ENCODE data around the gene MLC1.
A peak's percentile ranks its signal among the peaks of the same experiment; 100 is the strongest.

Gene MLC1

DNA sequence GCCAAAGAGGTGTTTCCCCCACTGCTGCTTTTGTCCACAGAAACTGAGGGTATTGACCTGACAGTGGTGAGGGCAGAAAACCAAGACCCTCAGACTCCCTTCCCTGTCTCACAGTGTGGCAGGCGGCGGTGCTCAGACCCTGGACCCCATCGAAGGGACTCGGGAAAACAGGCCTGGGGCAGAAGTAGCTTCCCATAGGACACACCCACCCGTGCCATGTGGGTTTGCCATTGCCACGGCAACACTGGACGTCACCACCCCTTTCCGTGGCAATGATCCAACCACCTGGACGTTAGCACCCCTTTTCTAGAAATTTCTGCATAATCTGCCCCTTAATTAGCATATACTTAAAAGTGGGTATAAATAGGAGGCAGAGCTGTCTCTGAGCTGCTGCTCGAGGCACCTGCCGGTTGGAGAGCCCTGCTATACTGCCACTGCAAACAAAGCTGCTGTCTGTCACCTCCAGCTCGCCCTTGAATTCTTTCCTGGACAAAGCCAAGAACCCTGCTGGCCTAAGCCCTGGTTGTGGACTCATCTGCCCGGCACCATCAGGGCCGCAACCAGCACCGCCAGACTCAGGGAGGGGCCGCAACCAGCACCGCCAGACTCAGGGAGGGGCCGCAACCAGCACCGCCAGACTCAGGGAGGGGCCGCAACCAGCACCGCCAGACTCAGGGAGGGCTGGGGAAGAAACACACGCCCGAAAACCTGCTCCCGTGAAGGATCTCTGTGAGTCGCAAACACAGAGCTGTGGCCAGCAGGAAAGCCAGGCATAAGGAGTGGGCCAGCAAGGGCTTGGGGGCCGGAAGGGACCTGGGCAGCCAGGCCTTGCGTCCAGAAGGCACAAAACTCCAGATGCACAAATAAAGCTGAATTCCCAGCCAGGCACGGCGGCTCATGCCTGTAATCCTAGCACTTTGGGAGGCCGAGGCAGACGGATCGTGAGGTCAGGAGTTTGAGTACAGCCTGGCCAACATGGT lies 10.4 kb downstream of the MLC1 start:
- no peak for DNase-seq

DNA sequence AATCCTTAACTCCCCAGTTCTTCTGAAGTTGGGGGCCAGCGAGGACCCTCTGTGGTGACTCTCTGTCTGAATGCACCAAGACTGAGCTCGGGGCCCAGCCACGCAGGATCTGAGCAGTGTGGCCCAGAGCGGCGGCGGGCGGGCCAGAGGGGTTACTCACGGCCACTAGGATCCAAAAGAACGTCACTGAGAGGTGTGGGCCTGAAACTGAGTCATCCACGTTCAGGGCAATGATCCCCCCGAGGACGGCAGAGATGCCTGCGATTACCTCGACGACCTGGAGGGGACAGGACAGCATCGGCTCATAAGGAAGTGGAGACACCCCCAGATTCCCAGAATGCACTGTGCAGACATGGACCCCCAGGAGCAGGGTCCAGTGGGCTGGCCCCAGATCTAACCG lies 11.2 kb downstream of the MLC1 start:
- no peak for DNase-seq

DNA sequence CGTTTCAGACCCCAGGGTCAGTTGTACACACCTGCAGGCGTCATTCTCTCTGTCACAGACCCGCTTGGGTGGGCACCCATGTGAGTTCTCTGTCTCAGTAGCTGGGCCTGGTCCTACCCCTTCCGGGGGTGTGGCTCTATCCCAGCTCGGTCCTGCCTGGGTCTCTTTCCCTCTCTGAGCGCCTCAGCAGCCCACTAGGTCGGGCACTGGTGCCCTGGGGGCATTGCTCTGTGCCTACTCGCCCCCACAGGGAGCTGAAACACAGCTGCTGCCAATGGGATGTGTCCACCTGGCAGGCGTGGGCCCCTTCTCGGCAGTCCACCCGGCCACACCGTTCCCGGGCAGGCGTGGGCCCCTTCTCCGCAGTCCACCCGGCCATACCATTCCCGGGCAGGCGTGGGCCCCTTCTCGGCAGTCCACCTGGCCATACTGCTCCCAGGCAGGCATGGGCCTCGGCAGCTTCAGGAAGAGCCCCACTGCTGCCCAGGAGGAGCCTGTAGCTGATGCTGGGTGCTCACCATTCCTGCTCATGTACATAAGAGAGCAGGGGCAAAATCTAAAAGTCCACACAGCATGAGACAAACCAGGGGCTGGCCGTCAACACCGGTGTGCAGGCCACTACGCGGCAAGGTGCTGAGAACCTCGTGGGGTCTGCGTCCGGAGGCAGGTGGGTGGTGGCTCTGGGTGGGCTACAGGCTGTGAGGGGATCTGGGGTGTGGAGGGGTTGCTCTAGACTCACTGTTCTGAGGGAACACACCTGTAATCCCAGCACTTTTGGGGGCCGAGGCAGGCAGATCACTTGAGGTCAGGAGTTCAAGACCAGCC lies 12.3 kb downstream of the MLC1 start:
- no peak for DNase-seq

DNA sequence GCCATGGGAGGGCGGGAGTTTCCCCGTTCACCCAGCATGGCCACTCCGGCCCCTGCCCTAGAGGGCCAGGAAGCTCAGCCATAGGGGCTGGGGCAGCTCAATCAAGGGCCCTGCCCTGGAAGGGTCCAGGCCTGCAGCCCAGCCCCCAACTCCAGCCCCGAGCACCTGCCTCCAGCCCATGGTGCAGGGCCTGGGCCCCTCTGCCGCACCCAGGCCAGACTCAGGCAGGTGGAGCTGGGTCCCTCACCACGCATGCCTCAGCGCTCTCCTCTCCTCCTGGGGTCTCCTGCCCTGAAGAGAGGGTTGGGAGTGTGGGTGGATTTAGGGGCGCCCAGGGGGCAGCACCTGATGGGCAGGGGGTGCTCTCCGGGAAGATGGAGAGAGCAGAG lies 13.1 kb downstream of the MLC1 start:
- DNase-seq = no peak

DNA sequence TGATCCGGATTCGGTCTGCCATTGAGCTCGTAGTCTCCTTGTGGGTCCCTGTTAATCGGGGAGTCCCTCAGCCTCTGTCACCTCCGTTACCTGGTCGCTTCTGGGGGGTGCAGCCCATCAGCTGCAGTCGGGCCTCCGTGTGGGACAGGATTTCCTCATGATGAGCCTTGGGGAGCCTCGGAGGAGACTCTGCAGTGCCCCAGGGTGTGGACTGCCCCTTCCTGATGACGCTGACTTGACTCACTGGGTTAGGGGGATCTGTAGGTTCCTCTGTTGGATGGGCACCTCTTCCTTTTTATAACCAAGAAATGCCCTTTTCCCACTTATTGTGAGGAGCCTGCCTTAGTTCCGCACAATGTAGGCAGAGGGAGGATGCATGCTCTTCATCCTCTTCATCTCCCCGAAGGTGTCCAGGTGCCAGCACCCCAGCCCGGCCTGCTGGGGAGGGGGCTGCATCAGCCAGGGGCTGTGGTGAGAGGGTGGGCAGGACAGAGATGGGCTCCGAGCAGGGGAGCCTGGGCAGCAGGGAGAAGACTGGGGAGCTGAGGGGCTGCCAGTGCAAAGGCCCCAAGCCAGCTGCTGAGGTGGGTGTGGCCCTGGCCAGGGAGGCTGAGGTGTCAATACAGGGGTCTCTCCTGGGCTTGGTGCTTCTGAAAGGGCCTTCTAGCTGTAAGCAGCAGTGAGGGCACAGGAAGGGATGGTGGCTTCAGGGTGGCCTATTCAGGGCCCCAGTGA lies 13.6 kb downstream of the MLC1 start:
- DNase-seq = no peak

GRCh38 chr22:50070366-50070765 lies 14.9 kb downstream of the MLC1 start:
- no peak for DNase-seq

- DNase-seq = no peak
Observed at GRCh38 chr22:50068096-50068495, 17.1 kb downstream of the MLC1 start.

DNA sequence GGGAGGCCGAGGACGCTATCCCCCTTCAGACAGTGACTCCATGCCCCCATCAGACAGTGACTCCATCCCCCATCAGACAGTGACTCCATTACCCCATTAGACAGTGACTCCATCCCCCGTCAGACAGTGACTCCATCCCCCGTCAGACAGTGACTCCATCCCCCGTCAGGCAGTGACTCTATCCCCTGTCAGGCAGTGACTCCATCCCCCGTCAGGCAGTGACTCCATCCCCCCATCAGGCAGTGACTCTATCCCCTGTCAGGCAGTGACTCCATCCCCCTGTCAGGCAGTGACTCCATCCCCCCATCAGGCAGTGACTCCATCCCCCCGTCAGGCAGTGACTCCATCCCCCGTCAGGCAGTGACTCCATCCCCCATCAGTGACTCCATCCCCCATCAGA lies 18.0 kb downstream of the MLC1 start:
- no peak for DNase-seq

GRCh38 chr22:50064453-50064852 lies 20.8 kb downstream of the MLC1 start:
- DNase-seq = no peak

- DNase-seq = no peak
Observed at GRCh38 chr22:50063589-50064393, 21.4 kb downstream of the MLC1 start.

DNA sequence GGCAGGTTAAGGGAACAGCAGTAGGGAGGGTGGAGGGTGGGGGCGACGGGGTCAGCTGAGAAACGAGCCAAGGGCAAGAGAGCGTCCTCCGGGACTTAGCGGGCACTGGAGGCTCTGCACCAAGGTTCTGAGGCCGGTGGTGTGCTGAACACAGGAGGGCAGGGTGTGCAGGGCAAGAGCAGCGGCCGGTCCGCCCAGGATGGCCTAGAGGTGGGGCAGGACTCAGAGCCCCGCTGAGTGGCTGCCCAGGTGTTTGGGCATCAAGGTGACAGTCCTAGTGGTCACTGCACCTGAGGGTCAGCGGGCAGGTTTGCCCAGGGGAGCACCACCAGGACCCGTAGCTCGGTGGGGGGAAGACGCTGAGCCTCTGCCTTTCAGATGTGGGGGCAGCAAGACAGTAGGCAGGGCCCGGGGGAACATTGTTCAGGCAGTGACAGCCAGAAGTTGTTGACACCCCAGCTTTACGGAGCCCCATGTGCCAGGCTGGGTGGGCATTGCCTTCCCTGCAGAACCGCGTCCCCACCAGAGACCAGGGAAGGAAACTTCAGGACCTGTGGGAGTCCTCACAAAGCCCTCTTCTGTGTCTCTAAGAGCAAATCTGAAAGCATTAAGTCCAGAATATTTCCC lies 22.6 kb downstream of the MLC1 start:
- DNase-seq = no peak

DNA sequence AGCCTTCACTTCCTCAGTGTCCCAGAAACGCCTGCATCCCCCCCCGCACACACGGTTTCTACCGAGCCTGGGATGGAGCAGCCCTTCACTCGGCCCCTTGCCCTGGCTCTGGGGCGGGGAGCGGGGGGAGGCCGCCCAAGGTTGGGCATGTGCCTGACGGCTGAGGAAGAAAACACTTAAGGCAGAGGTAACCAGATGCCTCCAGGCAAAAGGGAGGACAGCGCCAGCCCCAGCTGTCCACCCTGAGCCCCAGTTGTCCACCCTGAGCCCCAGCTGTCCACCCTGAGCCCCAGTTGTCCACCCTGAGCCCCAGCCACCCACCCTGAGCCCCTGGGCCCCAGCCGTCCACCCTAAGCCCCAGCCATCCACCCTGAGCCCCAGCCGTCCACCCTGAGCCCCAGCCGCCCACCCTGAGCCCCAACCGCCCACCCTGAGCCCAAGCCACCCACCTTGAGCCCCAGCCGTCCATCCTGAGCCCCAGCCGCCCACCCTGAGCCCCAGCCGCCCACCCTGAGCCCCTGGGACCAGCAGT lies 23.3 kb downstream of the MLC1 start:
- no peak for DNase-seq

DNA sequence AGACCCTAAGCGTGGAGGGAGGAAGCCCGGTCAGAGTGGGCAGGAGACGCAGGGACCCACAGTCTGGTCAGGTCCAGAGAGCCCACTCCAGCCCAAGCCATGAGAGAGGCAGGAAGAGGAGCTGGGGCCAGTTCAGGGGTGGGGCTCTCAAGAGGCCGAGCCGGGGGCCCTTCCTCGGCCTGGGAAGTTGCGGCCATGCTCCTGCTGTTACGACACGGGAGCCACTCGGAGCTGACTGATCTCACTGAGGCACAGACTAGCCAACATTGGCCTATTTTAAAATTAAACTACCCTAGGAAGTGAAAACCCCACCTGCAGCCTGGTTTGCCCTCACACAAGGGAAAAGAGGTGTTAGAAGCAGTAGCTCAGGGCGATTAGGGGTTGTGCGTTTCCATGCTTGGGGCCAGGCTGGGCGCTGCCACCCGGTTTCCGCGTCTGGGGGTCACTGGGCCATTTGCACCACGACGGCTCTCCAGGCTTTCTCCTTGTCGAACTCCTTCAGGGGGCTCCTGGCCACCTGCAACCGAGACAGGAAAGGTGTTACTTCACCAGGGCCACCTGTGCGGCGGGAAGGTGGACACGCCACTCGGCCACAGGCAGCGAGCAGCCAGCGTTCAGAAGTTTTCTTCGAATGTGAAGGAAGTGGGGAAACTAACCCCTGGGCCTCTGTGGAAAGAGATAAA lies 23.9 kb downstream of the MLC1 start:
- DNase-seq = no peak

DNA sequence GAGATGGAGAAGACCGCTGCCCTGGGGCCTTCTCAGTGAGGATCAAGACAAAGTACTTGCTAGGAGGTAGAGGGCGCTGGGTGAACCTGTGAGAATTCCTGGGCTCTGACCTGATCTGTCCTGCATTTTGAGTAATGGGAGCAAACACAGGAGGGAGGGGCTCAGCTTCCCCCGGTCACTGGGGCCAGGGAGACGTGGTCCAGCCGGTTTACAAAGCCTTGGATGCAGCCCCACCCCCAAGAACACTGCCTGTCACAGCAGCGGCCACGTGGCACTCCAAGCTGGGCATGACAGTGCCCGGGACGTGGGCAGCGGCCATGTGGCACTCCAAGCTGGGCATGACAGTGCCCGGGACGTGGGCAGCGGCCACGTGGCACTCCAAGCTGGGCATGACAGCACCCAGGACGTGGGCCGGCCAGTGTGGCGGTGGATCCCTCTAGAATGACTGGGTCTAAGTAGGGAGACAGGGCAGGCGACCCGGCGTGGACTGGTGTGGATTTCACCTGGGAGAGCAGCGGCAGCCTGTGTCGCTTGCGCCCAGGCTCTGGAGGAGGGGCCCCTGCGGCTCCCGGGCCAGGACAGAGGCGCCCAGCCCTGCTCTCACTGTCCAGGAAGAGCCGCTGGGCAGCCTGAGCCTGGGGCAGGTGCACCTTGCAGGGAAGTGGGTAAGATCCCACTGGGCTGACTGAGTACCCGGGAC lies 24.6 kb downstream of the MLC1 start:
- DNase-seq = no peak

- no peak for DNase-seq
Observed at GRCh38 chr22:50059881-50060262, 25.4 kb downstream of the MLC1 start.

DNA sequence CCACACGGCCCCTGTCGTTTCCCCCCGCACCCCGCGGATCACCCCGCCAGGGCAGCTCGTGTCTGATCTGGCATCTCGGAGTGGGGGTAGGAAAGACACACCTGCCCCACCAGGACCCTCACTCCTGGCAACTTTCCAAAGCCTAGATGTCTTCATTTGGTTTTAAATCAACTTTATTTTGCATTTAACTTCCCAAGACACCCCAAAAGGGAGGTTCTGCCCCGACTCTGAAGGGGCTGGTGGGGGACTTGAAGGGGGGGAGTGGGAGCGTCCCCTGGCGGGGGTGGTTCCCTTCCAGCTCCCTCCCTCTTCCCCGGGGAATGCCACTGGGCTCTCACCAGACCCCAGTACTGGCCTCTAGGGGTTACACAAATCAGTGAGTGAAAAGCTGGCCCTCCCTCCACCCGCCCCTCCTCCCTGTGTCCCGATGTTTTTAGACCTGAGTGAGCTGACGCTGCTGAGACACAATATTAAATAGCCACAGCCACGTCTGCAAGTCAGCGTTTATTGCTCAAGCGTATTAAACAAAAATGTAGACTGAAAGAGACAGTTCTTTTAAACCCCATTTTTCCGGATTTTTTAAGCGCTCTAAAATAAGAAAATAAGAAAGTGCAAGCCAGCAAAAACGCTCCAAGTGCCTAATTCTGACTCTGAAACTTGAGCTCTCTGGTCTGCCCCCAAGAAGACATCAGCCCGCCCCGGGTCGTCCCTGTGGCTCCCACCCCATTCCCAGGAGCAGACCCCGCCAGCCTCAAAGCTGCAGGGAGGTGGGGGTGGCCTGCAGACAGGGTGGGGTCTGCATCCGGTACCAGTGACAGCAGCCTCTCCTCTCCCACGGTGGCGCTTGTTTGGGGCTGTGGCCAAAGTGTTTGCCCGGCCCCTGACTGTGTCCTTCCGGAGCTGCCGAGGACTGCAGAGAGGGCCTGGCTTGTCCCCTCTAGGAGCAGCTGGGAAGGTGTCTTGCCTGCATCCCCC lies 26.0 kb downstream of the MLC1 start:
- DNase-seq = peak; percentile 13

DNA sequence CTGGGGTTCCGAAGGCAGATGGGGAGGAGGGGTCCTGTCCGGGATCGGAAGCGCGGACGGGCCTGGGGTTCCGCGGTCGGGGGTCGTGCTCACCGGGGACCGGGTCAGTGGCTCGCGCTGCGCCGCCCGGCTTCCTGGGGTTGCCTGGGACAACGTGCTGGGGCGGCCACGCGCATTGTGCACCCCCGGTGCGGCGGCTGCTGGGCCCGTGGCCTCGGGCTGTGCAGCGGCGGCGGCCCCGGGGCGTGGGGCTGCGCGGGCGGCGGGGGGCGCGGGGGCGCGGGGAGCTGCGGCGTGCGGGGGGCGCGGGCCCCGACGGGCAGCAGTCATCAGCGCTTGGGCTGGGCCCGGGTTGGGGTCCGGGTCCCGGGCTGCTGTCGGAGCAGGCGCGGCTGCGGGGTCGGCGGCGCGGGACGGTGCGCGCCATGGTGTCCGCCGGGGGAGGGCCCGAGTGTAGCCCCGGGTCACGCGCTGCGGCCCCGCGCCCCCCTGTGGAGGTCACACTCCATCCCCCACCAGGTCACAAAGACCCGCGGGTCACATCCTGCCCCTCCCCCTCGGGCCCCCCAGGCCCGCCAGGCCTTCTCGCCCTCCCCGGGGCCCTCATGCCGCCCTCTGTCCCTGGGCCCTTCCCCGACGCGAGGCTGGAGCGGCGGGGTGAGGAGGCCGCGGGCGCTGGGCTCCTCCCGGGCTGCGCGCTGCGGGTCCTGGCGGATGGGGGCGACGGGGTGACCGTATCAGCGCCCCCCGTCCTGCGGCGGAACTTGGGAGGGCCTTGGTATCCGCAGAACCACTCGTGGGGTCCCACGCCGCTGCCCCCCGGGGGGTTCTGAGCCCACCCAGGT lies 26.9 kb downstream of the MLC1 start, which contains the start of gene TTLL8:
TSS of gene TTLL8 (minus strand) at position 238 of the 845 bp plus-strand sequence.
- DNase-seq = no peak

Data from HCEC 1CT (cell line).